Left lung (tissue), 10 donors: ENCODE results near the gene MTERF4. TPM values are rescaled to one million over a fixed set of nuclear protein-coding genes. Genes with fewer than 3 reads are reported as not detected.

ENCODE experiments used
- ATAC-seq: fragments of 200-7000 bp; cut with Tn5 transposase; one replicate; pipeline ENCODE4 v1.9.1; 2020; ENCODE audit warnings: moderate library complexity
- DNase-seq, 4 donors: peaks; one replicate each; pipeline ENCODE4 v3.0.0-alpha.2; 2013 to 2020
- H3K27ac ChIP-seq, 2 donors: fragments of 200-600 bp; sonication (generic) in 1 of 2; one replicate each; pipeline versions ENCODE4 v1.5.0 to v1.8.0; 2020 to 2021
- H3K27me3 ChIP-seq, 2 donors: fragments of 200-600 bp; sonication (generic) in 1 of 2; one replicate each; pipeline versions ENCODE4 v1.5.0 to v1.8.0; 2020 to 2021
- H3K36me3 ChIP-seq, 2 donors: fragments of 200-600 bp; sonication (generic) in 1 of 2; one replicate each; pipeline versions ENCODE4 v1.5.0 to v1.8.0; 2020 to 2021
- H3K4me1 ChIP-seq, 2 donors: fragments of 200-600 bp; one replicate each; pipeline ENCODE4 v1.8.0; 2021
- H3K4me3 ChIP-seq, 2 donors: fragments of 200-600 bp; sonication (generic) in 1 of 2; one replicate each; pipeline versions ENCODE4 v1.5.0 to v1.8.0; 2020 to 2021; ENCODE audit warnings: mild to moderate bottlenecking in 1 of 2
- H3K9me3 ChIP-seq, 2 donors: fragments of 200-600 bp; sonication (generic) in 1 of 2; one replicate each; pipeline versions ENCODE4 v1.5.0 to v1.8.0; 2020 to 2021
- intact Hi-C, 2 donors: fragments of 100-400 bp; cut with DNase I; formaldehyde crosslinking; loops; one replicate each; pipeline versions ENCODE4 v1.11.2 to v1.14.2; 2022
- polyA plus RNA-seq, 6 donors: library from polyadenylated mRNA; unstranded; fragments of 120-200 nt; gene quantifications; one replicate each; pipeline ENCODE4 v1.2.1, GENCODE V29; 2013; ENCODE audit not compliant: insufficient read length in 6 of 6
- total RNA-seq, 2 donors: library from RNA; stranded (reverse); fragmentation: NEBNext Ultra II Directional; extraction: Animal tissue kit (Norgen Biotek cat#: 25700); gene quantifications; one replicate each; pipeline ENCODE4 v1.2.1, GENCODE V29; 2021
- TF ChIP-seq, protein P1 (sequence below), 2 donors: fragments of 200-600 bp; sonication (generic) in 1 of 2; IDR thresholded peaks; one replicate each; pipeline versions ENCODE4 v1.5.0 to v1.8.0; 2021; ENCODE audit warnings: antibody characterized with exemption in 2 of 2
- donor health status: DM: no; HTN: yes; CAD: no.
- donor health status: DM: no; HTN: no; CAD: no.

Gene MTERF4
- total and polyA plus RNA-seq, 8 donors, result 24.9 to 101 (median 85.1) TPM

DNA sequence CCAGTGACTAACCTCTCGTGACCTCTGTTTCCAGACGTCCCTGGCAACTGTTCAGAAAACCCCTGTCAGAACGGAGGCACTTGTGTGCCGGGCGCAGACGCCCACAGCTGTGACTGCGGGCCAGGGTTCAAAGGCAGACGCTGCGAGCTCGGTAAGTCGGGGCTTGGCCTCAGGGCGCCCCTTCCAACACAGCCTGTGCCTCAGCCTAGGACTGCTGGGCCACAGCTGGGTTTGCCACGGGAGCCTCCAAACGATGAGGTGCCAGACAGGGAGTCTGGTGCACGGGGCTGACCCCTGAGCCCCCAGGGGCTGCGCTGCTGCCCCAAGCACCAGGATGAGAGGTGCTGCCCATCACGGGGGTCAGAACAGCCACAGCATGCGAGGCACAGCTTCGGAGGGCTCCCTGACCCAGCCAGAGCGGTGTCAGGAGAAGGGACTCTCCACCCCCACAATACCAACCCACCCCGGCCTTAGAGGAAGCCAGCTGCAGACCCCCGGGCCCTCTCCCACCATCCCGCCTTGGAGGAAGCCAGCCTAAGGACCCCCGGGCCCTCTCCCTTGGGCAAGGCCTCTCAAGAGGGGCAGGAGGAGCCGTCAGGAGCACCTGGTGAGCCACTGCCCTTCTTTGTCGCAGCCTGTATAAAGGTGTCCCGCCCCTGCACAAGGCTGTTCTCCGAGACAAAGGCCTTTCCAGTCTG lies 20.3 kb downstream of the MTERF4 start:
- Histone ChIP-seq H3K4me1 (peaks cover 0 to 11% of the 10 kb centered on the region in 2 donors), H3K36me3 (peaks cover 0 to 17% of the 10 kb centered on the region in 2 donors), H3K4me3 (no peak overlapping the region), H3K27ac (no peak overlapping the region), H3K27me3 (no peaks in the 10 kb centered on the region), H3K9me3 (no peaks in the 10 kb centered on the region)
- ATAC-seq, result peak; percentile 4
- no peak for DNase-seq
- intact Hi-C loops, result no loop called here
- TF ChIP-seq, protein P1, sequence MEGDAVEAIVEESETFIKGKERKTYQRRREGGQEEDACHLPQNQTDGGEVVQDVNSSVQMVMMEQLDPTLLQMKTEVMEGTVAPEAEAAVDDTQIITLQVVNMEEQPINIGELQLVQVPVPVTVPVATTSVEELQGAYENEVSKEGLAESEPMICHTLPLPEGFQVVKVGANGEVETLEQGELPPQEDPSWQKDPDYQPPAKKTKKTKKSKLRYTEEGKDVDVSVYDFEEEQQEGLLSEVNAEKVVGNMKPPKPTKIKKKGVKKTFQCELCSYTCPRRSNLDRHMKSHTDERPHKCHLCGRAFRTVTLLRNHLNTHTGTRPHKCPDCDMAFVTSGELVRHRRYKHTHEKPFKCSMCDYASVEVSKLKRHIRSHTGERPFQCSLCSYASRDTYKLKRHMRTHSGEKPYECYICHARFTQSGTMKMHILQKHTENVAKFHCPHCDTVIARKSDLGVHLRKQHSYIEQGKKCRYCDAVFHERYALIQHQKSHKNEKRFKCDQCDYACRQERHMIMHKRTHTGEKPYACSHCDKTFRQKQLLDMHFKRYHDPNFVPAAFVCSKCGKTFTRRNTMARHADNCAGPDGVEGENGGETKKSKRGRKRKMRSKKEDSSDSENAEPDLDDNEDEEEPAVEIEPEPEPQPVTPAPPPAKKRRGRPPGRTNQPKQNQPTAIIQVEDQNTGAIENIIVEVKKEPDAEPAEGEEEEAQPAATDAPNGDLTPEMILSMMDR (IDR thresholded peaks at IDR 0.05), result no peak

DNA sequence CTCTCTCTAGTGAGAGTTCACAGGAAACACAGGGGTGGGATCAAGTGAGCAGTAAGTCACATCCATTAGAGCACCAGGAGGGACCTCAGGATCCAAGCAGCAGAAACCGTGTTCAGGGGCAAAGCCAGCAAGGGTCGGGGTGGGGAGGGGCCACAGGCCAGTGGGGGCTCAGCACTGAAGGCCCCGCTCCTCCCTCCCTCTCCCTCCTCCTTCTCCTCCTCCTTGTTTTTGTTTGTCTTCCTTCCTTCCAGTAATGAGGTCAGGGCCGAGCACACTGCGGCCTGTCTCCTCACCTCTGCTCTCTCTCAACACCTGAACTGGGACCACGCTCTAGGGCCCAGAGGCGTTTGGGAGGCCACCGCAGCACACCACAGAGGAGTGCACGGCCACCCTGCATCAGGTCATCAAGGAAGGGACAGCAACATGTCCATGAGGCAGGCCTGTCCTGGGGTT lies 20.9 kb downstream of the MTERF4 start:
- Histone ChIP-seq H3K27me3 (no peaks in the 10 kb centered on the region), H3K4me3 (no peak overlapping the region), H3K36me3 (peaks cover 0 to 11% of the 10 kb centered on the region in 2 donors), H3K27ac (no peak overlapping the region), H3K4me1 (peaks cover 0 to 11% of the 10 kb centered on the region in 2 donors), H3K9me3 (no peaks in the 10 kb centered on the region)
- DNase-seq (no peak), ATAC-seq (peak; percentile 5)
- intact Hi-C loops, result no loop called here
- TF ChIP-seq, protein P1 (IDR thresholded peaks at IDR 0.05), result no peak

DNA sequence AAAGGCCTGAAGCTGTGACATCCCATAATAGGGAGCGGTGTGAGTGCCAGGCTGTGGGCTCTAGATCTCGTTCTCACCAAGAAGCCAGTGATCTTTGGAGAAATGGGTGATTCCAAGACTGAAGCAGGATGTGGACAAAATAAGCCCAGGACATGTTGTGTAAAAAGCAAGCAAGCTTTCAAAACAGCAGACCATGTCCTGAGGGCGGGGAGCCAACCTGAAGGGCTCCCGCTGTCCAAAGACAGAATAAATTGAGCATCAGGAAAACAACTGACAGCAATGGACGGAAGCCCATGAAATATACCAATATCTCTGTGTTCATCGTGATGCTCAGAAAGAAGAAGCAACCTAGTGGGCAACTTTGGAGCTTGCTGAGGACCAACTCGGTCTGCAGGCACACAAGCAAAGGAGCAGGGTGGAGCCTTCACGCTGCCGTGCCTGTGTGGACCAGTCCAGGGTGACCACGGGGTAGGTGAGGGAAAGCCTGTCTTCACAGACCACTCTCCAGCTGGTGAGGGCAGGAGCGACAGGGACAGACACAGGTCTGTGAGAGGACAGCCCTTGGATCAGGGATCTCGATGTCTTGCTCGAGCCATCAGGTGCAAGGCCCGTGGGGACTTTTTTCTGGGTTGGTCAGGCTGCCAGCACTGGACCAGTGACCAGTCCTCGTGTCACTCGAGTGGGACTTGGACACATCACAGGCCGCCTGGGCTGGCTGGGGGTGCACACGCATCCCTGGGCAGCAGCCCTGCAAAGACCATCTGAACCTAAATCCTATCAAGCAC lies 21.5 kb downstream of the MTERF4 start:
- DNase-seq (no peak), ATAC-seq (peak; percentile 4)
- Histone ChIP-seq H3K4me1 (peaks cover 0 to 11% of the 10 kb centered on the region in 2 donors), H3K4me3 (no peak overlapping the region), H3K36me3 (peaks cover 0 to 5% of the 10 kb centered on the region in 2 donors), H3K9me3 (no peaks in the 10 kb centered on the region), H3K27ac (no peak overlapping the region), H3K27me3 (no peaks in the 10 kb centered on the region)
- TF ChIP-seq, protein P1 (IDR thresholded peaks at IDR 0.05), result no peak
- intact Hi-C loops, result no loop called here

DNA sequence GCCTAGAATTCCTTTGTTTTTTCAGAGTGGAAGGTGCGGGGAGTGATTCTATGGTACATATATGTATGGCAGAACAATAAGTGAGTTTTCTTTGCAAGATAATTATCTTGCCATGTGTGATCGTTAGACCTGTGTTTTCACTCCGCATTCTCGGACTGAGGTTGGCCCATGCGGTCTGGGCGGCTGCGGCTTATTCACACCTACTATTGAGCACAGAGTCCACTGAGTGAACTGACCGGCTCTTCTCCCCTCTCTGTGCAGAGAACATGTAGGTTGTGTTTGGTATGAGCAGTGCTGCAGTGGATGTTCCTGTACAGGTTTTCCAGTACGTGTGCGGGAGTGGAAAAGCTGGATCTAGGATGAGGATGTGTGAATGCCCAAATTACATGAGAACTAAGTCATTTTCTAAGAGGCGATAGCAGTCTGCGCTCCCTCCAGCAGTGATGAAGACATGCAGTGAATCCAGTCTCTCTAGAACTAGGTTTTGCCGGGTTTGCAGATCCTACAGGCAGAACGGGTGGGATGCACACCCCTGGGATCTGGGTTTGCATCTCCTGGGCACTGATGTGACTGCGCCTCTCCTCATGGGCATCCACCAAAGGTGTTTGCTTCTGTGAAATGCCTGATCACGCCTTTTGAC lies 27.1 kb downstream of the MTERF4 start:
- H3K4me1 ChIP-seq, result peaks cover 0 to 5% of the 10 kb centered on the region in 2 donors
- intact Hi-C loops, result loop anchor here in 1 of 2 donors (5.0 kb wide), 1 partner anchor 223 kb away; no protein-coding TSS in a partner anchor
- no peak overlapping the region for H3K4me3 ChIP-seq
- DNase-seq (no peak), ATAC-seq (no peak)
- peaks cover 0 to 50% of the 10 kb centered on the region in 2 donors for H3K36me3 ChIP-seq
- no peaks in the 10 kb centered on the region for H3K9me3 ChIP-seq
- no peak overlapping the region for H3K27ac ChIP-seq
- TF ChIP-seq, protein P1 (IDR thresholded peaks at IDR 0.05), result no peak
- no peaks in the 10 kb centered on the region for H3K27me3 ChIP-seq
